HEK293 (cell line): ENCODE results near the gene RNF41.

Experiments used
- CTCF ChIP-seq: fragments of 450-650 bp; formaldehyde crosslinking; IDR thresholded peaks from 2 replicates; pipeline ENCODE4 v1.5.1; 2016; ENCODE audit warnings: missing biosample characterization, missing genetic modification characterization
- REST ChIP-seq: fragments of 450-650 bp; formaldehyde crosslinking; IDR thresholded peaks from 2 replicates; pipeline ENCODE4 v1.5.1; 2016; ENCODE audit warnings: missing biosample characterization, missing genetic modification characterization
- ZBTB17 ChIP-seq: fragments of 450-650 bp; formaldehyde crosslinking; IDR thresholded peaks from 2 replicates; pipeline ENCODE4 v1.5.1; 2016; ENCODE audit warnings: missing biosample characterization, missing genetic modification characterization

- TF ChIP-seq ZBTB17 (tag by site-specific recombination) (no peak; the same call in 1 of the 2 replicates), CTCF (tag by site-specific recombination) (no peak), REST (tag by site-specific recombination) (no peak)
These were observed 428 bp downstream of the RNF41 start for GRCh38 chr12:56221232-56221756.
